ENCODE measurements around the gene SEMA7A.

The SEMA7A gene

DNA sequence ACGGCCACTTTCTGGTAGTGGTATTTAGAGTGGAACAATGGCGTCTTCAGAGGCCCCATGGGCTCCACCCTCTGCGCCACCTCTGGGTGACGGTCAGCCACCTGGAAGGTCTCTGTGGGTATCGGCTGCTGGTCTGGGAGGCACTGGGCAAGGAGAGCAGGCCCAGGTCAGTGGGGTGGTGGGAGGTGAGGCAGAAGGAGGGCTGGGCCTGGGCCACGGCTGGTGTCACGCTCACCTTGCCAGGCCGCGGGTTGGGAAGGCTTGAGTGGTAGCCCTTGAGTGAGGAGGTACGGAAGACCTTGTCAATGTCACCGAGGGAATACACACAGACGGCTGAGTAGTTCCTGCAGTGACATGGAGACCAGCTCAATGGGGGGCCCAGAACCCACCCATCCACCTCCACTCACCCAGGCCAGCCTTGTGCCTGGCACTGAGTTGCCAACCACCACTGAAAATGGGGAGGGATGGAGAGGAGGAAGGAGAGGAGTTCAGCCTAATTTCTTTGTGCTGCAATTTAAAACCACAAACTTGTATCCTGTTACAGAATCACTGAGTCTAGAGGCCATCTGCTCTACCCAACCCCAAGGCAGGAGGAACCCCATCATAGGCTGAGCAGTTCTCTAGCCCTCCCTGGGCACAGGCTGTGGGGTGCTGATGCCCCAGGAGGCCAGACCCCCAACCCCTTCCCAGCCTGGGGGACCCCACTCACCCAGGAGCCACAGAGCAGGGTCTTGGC, 19.0 kb downstream of the SEMA7A start:
- DNase-seq, result no peak

DNA sequence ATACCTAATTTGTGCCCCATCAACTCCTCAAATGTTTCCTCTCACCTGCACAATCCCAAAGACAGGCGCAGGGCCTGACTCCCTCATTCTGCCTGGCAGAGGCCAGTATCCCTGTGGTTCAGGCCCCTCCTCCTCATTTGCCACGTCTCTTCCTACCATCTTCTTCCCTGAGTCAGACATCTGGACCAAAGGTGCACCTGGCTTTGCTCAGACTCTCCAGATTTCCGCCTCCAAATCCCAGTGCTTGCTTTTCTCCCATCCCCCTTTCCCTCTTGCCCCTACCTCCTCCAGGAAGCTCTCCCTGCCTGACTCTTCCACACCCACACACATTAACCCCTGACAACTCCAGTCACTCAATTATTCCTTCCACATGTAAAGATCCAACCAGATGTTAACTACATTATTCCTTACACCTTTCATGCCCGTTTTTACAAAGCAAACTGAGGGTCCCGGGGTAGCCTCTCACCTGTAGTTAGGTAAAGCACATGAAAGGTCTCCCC, 19.6 kb downstream of the SEMA7A start:
- DNase-seq, result no peak

DNA sequence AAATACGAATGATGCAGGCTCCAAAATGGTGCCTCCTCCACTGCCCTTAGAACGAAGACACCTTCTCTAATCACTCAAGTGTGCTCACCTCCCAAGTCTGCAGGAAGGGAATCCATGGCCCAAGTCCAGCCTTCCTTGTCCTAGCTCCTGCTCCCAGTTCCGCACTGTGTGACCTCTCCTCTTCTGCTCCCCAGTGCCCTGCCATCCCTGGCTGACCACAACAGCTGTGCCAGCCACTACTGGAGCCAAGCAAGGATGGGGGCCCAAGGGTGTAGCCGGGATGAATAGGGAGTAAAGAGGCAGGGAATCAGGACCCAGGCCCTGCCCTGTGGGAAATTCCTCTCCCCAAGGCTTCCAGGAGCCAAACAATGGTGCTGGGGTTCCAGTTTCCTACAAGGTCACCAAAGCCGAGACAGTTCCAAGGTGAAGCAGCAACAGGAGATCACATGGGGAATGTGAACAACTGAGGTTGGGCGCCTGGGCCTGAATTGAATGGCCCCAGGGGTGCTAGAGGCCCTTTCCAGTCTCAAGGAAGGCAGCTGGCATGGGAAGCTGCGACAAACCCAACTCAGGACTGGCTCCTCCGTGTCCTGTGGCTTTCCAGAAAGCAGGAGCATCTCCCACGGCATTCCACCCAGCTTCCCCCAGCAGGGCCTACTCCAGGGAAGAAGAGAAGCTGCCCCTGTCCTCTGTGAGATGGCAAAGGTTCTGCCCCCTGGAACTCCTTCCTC, 20.2 kb downstream of the SEMA7A start:
- no peak for DNase-seq

DNA sequence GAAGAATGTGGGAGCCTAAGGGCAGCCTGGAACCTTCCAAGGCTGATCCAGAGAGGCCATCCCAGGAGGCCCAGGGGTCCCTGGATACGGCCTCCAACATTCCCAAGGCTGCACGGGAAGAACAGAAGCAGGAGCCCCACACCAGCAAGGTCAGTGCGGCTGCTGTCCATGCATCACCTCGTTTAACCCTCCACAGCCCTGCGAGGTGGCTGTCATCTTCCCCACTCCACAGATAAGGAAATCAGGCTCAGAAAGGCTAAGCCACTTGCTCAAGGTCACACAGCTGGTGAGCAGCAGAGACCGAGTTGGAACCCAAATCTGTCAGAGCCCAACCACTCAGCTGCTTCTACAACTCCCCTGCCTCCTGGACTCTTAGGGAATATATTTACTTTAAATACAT, 21.6 kb downstream of the SEMA7A start:
- no peak for DNase-seq

DNA sequence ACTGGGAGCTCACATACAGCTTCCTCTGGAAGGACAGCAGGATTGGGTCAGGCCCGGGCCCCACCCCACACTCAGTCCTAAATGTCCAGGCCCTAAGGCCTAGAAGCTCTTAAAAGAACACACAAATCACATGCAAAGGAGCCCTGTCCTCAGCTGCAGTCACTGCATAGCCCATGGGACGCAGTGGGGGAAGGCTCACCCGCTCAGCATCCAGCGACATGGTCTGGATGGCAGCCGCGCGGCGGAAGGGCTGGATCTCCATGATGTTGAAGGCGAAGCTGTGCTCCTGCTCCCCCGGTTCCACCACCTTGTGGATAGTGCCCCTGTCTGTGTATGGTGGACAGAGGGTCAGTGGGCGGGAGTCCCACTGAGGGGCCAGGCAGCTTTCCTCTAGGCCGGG, 22.1 kb downstream of the SEMA7A start:
- DNase-seq, result no peak

DNA sequence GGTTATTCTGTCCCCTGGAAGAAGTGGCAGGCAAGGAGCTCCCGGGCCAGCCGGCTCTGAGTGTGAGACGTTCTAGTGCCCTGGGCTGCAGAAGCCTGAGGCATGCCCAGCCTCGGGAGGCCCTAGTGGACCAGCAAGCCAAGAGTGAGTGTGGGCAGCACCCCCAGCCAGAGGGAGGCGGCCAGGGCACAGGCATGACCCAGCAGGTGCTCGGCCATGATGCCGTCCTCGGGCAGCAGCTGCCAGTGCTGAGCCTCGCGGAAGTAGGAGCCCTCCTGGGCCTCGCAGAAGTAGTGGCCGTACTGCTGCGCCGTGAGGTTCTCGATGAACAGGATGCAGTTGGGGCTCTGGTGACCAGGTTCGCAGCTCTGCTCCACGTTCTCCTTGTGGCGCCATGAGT, 23.3 kb downstream of the SEMA7A start:
- DNase-seq, result no peak

DNA sequence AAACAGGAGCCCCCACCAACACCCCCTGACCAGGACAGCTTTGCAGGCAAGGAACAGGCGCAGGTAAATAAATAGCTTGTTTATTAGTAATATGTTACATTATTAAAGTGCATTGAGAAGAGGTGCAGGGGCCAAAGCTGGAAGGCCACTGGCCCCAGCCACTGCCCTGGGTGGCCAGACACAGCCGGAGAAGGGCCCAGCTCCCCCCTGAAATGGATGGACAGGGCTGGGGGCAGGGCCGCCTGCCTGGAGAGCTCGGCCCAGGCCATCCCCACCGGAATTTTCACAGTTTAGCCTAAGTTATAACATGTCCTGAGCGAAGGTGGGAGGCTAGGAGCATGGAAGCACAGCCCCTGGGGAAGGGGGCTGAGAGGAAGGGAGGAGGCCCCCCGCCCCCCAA, 24.5 kb downstream of the SEMA7A start:
- DNase-seq, result no peak

DNA sequence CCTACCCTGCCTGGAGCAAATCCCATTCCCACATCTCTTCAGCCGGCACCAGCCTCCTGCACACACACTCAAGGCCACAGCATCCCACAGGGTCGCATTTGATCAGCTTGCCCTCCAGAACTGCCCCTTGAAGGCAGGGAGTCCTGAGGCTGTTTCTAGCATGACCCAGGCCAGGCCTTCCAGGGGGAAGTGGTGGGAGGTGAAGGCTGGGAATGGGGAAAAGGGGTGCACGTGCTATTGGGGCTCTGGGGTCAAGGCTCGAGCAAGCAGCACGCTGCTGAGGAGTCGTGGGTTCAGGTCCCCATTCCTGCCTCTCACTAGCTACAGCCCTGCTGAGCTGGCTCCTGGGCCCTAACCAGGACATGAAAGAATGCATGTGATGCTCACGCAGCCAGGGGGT, 24.9 kb downstream of the SEMA7A start:
- DNase-seq, result no peak

DNA sequence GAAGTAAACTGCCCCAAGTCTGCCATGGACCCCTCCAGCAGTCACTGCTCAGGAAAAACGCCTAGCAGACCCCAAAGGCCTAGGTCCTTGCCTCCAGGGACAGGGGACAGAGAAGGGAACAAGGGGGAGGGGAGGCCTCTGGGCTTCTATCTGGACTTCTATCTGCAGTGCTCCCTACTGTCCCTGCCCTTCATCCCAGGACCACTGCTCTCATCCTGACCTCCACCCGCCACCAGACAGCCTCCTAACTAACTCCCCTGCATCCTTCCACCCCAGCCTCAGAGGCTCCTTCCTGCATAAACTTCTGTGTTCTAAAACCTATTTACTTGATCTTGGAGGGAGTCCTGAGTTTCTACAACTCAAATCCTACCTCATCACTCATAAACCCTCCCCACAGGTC, 25.4 kb downstream of the SEMA7A start:
- no peak for DNase-seq

DNA sequence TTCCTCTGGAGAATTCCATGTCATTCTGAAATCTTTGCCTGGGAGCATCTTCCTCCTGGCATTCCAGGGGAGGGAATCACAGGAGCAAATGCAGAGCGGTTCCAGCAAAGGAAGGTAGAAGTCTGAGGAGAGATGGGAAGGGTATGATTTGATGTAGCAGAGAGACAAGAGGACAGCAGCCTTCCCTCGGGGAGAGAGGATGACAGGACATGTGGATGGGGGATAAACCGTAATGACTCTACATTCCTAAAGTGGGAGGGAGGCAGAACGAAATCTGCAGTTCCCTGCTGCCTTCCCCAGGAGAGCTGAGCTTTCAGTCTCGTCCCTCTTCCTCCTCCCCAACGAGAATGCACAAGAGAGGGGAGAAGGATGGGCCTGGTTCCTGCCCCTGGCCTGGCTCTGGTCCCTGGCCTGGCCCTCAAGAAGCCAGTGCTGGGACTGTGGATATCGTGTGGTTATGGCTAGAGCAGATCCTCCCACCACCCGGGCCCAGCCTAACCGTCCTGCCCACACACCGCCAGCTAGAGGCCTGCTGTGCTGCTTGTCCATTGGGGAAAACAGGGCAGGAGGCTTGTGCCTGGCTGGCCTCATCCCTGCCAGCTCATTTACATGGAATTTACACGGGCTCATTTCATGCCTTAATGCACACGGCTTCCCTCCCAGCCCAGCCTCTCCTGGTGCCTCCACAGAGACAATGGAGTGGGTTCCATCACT, 26.6 kb downstream of the SEMA7A start:
- no peak for DNase-seq

DNA sequence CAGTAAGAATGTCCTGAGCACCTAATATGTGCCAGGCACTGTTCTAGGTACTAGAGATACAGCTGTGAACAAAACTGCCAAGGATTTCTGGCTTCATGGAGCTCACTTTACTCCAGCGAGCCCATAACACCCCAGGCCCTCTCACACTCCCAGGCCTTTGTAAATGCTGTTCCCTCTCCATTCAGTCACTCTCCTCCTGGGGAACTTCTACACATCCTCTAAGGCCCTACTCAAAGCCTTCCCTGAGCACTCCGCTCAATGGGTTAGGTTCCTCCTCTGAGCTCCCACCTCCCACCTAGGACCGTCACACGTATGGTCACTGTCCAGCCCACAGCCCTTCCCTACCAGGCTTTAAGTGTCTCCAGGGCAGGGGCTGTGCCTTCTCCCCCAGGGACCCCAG, 27.2 kb downstream of the SEMA7A start:
- DNase-seq, result no peak

DNA sequence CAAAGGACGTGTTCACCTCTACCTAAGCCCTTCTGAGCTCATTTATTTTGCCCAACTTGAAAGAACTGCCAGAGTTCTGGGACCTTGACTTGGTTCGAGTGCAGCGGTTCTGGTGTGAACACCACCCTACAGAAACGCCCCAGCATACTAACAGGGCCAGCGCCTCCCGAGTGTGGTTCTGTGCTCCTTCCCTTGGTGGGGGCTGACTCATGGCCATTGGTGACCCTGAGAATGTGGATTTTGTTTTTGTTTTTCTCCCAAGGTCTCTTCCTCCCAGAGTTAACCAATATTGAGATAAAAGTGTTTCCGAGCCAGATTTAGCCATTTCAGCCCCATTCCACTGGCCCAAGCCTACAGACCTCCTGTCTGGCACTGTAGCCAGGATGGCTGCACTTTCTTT, 27.9 kb downstream of the SEMA7A start:
- DNase-seq, result no peak

DNA sequence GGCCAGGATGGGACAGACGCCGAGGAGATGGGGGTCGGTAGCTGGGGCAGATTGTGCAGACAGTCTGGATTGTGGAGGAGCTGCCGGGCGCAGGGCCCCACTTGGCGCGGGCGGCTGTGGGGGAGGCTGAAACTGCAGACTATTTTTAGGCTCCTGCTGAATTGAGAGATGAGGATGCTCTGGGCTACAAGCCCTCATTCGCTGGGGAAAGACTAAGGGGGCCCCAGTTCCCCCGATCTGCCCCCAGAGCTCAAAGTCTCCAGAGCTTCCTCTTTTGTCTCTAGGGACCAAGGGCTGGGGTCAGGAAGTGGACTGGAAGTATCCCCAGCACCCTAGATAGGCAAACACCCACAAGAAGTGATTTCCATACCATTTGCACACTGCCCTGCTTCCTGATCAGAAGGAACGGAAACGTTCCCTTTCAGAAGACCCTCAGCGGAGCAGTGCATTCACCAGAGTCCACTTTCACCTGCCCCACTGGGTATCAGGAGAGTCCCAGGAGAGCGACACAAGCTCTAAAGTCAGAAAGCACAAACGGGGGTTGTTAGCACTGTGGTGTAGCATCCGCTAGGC, 29.7 kb downstream of the SEMA7A start:
- DNase-seq, result no peak

DNA sequence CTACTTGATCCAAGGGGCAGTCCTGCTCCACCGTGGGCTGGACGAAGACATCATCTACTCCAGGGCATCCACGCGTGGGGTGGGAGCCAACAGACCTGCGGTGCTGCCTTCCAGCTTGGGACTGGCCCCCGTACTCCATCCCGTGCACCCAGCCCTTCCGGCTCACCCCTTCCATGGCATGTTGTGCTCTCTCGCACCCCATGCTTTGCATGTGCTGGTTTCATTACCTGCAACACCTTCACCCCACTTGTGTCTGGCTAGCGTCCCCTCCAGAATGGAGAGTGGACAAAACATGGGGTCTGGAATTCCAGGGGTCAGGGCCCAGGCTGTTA, 30.2 kb downstream of the SEMA7A start:
- DNase-seq, result no peak

DNA sequence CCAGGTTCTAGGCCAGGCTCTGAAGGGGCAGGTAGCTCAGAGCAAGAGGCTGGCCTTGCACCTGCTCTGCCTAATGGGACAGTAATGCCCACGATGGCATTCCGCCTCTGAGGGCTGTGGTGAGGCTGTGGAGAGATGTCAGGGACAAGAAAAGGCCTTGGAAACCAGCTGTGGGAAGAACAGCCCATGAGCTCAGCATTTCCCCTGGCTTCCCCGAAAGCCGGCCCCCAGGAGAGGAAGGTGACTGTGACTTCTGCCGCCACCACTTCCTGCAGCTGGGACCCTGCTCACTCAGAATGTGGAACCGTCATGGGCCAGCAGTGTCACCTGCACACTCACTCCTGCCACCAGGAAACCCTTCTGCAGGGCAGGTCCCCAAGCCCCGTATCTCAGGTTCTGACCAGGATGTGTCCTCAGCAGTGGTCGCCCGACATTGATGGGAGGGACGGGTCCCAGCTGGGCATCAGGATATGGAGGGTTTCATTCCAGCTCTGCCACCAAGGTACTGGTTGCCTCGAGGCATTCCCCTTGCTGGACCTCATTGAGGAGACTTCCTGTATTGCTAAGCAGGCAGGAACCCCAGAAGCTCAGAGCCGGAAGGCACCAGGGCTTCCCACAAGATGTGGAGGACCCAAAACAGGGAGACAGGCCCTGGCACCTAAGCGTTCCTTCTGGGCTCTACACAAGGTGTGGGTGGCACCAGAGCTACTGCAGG, 30.7 kb downstream of the SEMA7A start:
- DNase-seq, result no peak

DNA sequence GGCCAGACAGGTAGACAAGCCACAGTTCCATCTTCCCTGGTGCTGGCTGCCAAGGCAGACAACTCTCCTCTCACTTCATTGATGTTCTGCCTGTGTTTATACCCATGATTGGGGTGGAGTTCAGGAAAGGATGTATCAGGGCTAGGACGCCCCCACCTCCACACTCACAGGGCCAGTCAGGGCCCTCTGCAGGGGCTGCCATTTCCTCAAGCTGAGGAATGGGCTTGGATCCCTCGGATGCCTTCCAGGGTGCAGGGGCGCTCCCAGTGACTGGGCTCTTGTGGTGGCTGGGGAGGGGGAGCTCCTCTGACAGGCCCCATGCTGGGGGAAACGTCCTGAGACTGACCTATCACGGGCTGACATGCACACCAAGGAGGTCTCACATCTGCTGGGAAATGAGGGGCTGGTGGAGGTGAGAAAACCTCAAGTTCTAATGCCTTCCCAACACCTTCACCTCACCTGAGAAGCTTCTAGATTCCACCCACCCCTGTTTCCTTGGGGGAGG, 31.4 kb downstream of the SEMA7A start:
- DNase-seq, result no peak

DNA sequence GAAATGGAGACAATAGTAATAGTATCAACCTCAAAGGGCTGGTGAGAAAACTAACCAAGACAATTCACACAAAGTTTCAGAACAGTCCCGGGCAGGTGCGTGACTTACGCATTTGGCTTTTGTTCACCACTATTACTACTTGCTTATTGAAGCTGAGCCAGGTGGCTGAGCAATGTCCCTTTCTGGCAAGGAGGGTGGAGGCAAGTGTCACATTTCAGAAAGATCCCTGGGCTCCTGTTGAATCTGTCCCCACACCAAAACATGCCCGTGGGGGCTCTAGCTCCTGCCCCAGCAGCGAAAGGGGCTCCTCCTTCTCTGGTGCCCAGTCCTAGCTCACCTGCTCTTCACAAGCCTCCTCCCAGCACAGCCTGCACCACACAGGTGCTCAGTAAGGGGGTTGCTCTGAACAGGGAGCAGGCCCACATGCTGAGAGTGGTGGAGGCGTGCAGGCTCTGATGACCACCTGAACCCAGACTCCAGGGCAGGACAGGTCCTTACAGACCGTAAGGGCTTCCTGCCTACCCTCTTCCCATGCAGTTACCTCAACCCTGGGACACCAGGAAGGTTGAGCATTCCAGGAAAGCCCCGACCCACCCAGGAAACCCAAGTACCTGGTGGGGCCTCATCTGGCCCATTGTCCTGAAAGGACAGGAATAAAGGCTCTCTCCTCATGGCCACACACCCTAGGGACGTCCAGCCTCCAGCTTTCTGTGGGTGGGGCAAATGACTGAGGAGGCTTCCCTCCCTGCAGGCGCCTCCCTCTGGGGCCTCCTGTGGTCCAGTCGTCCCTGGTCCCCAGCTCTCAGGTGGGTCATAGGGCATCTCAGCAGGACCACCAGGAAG, 32.6 kb downstream of the SEMA7A start:
- DNase-seq, result no peak

DNA sequence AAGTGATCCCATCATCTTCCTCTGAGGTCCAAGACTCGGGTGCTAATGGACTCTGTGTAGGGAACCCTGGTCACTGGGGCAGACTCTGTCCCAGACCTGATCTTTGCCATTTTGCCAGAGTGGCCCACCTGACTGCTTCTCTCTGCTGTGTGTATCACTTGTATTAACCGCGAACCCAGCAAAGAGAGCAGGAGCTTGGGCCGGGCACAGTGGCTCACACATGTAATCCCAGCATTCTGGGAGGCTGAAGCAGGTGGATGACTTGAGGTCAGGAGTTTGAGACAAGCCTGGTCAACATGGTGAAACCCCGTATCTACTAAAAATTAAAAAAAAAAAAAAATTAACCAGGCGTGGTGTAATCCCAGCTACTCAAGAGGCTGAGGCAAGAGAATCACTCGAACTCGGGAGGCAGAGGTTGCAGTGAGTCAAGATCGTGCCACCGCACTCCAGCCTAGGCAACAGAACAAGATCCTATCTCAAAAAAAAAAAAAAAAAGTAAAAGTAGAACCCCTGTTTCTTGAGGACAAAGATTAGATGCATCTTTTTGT, 33.4 kb downstream of the SEMA7A start:
- DNase-seq, result no peak

DNA sequence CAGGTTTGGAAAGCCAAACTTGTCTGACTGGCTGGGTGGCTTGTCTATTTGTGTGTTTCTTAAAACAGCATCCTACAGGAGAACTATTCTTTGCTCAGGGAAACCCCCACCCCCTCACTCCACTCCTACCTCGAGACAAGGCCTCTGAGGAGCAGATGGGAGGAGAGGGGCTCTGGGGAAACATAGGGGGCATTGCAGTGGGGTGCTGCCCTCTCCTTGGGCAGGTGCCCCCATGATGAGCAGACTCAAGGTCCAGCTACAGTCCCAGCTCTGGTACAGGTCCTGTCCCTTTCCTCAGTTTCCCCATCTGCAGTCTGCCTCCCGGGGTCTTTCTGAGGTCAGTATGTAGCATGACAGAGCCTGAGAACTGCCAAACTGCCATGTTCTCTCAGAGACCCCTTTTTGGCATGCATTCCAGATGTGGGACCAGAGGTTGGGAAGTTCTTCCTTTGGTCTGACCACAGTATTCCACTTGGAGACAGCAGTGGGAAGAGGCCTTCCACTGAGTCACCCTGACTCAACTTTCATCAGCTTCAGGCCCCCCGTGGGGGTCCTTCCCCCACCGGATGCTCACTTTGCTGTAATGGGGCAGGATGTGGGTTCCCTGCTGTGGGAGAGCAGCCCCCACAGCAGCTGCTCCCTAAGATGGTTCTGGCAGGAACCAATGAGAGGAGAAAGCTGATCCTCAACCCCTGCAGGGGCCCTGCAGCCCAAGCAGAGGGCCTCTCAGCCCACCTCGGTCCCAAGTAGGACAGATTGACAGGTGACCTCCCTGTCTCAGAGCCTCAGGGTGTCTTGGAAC, 34.0 kb downstream of the SEMA7A start:
- DNase-seq, result no peak

DNA sequence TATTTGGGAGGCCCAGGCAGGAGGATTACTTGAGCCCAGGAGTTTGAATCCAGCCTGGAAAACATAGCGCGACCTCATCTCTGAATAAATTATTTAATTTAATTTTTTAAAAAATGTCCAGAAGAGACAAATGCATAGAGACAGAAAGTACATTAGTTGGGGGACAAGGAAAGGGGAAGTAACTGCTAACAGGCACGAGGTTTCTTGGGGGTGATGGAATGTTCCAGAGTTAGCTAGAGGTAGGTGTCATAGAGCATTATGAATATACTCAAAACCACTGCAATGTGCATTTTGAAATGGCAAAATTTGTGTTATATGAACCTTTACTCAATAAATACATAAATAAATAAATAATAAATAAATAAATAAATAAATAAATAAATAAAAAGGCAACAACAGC, 34.7 kb downstream of the SEMA7A start:
- DNase-seq, result no peak

DNA sequence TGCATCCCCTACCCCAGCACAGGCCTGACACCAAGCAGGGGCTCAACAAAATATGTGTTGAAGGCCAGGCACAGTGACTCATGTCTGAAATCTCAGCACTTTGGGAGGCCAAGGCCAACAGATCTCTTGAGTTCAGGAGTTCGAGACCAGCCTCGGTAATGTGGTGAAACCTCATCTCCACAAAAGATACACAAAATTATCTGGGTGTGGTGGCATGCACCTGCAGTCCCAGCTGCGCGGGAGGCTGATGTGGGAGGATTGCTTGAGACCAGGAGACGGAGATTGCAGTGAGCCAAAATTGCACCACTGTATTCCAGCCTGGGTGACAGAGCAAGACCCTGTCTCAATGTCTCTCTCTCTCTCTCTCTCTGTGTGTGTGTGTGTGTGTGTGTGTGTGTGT, 35.6 kb downstream of the SEMA7A start:
- DNase-seq, result no peak
